ENCODE results near the gene SLC35G2.

Gene SLC35G2

DNA sequence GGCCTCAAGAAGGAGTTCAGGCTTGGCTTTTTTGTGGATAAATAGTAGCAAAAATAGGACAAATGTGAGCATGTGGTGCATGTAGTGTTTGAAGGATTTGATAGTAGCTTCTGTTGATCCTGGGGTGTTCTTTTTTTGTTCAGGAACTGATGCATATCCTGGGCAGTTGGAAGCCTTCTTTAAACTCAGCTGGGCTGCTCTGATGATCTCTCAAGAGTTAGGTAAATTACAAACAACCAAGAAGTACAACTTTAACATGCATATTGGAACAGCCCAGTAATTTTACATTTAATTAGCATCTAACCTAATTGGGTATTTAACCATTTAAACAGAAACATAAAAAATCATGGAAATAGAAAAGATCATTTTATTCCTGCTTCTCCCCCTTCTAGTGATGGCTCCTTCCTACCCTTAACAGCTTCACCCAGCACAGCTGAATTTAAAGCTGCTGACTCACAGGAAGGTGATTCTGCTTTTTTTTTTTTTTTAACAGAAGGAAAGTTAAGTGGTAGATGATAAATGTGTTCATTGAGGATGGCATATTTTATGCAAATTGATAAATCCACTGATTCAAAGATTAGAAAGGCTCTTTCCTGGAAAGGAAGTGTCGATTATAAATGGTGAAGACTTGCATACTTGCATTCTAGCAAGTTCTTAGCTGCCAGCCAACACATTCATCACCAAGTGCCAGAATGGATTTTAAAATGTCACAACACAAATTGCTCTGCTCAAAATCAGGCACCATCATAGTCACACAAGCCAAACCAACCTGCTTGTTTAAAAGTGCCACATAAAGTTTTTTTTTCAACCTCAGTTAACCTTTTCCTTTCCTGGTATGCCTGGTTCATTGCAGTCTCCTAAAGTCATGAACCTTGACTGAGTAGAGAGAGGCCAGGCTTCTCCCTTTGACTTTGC lies 20.0 kb downstream of the SLC35G2 start:
- TF ChIP-seq, protein P1, sequence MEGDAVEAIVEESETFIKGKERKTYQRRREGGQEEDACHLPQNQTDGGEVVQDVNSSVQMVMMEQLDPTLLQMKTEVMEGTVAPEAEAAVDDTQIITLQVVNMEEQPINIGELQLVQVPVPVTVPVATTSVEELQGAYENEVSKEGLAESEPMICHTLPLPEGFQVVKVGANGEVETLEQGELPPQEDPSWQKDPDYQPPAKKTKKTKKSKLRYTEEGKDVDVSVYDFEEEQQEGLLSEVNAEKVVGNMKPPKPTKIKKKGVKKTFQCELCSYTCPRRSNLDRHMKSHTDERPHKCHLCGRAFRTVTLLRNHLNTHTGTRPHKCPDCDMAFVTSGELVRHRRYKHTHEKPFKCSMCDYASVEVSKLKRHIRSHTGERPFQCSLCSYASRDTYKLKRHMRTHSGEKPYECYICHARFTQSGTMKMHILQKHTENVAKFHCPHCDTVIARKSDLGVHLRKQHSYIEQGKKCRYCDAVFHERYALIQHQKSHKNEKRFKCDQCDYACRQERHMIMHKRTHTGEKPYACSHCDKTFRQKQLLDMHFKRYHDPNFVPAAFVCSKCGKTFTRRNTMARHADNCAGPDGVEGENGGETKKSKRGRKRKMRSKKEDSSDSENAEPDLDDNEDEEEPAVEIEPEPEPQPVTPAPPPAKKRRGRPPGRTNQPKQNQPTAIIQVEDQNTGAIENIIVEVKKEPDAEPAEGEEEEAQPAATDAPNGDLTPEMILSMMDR (IDR thresholded peaks at IDR 0.05; ENCODE audit: borderline replicate concordance, control extremely low read depth, extremely low read depth, insufficient read depth, missing control alignments): no peak
- in situ Hi-C loops (cut with MboI; ENCODE audit: low sequenced_read_pairs, unreplicated experiment): no loop called here
- no peak for DNase-seq (ENCODE audit: low spot score)

DNA sequence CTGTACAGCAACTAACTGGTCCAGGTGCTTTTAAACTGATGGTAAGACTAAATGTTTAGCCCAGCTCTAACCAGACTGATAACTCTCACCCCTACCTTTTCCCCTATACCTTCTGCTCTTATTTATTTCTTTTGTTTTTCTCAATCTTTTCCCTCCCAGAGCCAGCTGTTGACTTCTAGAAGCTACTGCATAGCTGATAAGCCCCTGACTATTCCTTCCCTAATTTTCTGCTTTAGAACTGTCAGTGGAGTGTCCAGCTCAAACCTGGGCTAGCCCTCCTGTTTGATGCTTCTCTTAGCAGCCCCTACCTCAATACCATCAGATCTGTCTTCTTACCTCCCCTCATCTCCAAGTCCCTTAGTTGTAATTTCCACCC lies 20.6 kb downstream of the SLC35G2 start:
- DNase-seq (ENCODE audit: low spot score): no peak
- TF ChIP-seq, protein P1 (IDR thresholded peaks at IDR 0.05; ENCODE audit: borderline replicate concordance, control extremely low read depth, extremely low read depth, insufficient read depth, missing control alignments): no peak
- in situ Hi-C loops (cut with MboI; ENCODE audit: low sequenced_read_pairs, unreplicated experiment): no loop called here

DNA sequence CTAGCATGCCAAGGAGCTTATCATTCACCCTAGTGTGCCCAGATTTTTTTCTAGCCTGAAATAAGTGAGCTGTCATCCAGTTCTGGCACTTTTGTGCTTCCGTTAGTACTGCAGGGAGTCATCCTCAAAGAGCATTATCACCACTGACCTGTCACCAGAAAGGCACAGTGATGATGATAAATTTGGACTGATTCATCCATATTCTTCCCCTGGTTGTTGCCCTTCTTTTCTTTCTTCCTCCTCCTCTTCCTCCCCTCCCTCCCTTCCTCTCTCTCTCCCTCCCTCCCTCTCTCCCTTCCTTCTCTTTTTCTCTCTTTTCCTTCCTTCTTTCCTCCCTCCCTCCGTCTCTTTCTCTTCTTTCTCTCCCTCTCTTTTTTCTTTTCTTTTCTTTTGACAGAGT lies 21.3 kb downstream of the SLC35G2 start:
- TF ChIP-seq, protein P1 (IDR thresholded peaks at IDR 0.05; ENCODE audit: borderline replicate concordance, control extremely low read depth, extremely low read depth, insufficient read depth, missing control alignments): no peak
- no peak for DNase-seq (ENCODE audit: low spot score)
- in situ Hi-C loops (cut with MboI; ENCODE audit: low sequenced_read_pairs, unreplicated experiment): no loop called here

DNA sequence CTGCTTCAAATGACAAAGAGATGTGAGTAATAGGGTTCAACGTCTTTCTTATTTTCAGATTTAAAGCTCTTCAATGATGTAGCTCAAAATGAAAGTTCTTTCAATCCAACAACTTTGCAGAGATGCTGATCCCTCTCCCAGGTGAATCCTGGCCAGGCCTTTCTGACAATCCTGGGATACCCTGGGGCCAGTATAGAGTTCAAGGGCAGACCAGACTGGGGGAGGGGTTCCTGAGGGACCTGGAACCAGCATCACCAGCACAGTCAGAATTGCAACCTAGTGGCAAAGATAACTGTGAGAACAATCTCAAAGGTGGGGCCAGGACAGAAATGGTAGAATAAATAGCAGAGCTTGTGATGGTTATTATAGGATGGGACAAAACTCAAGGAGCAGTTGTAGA lies 23.4 kb downstream of the SLC35G2 start:
- TF ChIP-seq, protein P1 (IDR thresholded peaks at IDR 0.05; ENCODE audit: borderline replicate concordance, control extremely low read depth, extremely low read depth, insufficient read depth, missing control alignments): no peak
- in situ Hi-C loops (cut with MboI; ENCODE audit: low sequenced_read_pairs, unreplicated experiment): no loop called here
- DNase-seq (ENCODE audit: low spot score): no peak

DNA sequence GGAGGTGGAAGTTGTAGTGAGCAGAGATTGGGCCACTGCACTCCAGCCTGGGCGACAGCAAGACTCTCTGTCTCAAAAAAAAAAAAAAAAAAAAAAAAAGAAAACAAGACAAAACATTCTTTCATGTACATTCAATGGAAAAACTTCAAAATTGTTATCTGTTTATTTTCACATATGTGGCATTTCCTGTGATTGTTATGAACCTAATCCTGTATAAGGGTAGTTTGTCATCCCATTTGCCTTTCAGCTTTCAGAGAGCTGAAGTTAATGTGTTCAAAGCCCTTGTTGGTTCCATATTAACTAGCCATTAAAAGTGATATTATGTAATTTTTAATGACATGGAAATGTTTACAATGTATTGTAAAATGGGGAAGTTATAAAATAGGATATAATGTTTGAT lies 25.8 kb downstream of the SLC35G2 start:
- DNase-seq (ENCODE audit: low spot score): no peak
- in situ Hi-C loops (cut with MboI; ENCODE audit: low sequenced_read_pairs, unreplicated experiment): no loop called here
- TF ChIP-seq, protein P1 (IDR thresholded peaks at IDR 0.05; ENCODE audit: borderline replicate concordance, control extremely low read depth, extremely low read depth, insufficient read depth, missing control alignments): no peak

DNA sequence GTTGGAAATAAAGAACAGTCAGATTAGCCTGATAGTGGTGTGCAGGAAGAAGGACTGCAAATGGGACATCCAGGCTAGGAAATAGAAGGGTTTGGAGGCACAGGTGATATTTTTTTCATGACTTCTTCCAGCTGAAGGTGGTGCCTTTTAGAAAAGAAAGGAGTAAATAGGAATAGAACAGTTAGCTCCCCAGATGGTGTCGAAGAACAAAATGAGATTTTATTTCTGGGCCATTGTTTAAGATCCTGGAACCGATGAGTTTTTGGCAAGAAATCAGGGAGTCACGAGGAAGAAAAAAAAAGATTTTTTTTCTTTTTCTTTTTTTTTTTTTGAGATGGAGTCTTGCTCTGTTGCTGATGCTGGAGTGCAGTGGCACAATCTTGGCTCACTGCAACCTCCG lies 33.3 kb downstream of the SLC35G2 start:
- DNase-seq (ENCODE audit: low spot score): no peak
- in situ Hi-C loops (cut with MboI; ENCODE audit: low sequenced_read_pairs, unreplicated experiment): no loop called here
- TF ChIP-seq, protein P1 (IDR thresholded peaks at IDR 0.05; ENCODE audit: borderline replicate concordance, control extremely low read depth, extremely low read depth, insufficient read depth, missing control alignments): no peak
